H1 (cell line): ENCODE results near the gene SERPINE2. TPM values are rescaled to one million over a fixed set of nuclear protein-coding genes. Genes with fewer than 3 reads are reported as not detected.

Source experiments
- CTCF ChIA-PET: fragments of 300-600 bp; sonication (Branson Sonifier 250); formaldehyde crosslinking; loops from one replicate; lab custom pipeline; 2021; ENCODE audit not compliant: partially characterized antibody; lab: Charles Lee
- POLR2A ChIA-PET: fragments of 300-600 bp; sonication (Branson Sonifier 250); formaldehyde crosslinking; loops from one replicate; lab custom pipeline; 2021; ENCODE audit warnings: inconsistent platforms; ENCODE audit not compliant: partially characterized antibody; lab: Charles Lee
- DNase-seq, 2 experiments: peaks; one replicate each; pipeline versions ENCODE4 v3.0.0 to v3.0.0-alpha.2; 2010 to 2022; ENCODE audit warnings: low spot score in 2 of 2, low read depth in 1 of 2, mixed read lengths in 1 of 2
- FAIRE-seq: peaks from 2 replicates; lab custom pipeline; 2011; peaks lifted over from hg19 to GRCh38; lab: Jason Lieb, UNC
- H2AFZ ChIP-seq: 2 replicates; pipeline ENCODE4 v1.8.1; 2012; ENCODE audit warnings: low read length, inconsistent platforms
- H2AK5ac ChIP-seq: 2 replicates; pipeline ENCODE4 v1.6.1; 2013; ENCODE audit warnings: low read depth, low read length
- H2BK120ac ChIP-seq: replicated peaks from 2 replicates; pipeline ENCODE3; 2013; ENCODE audit warnings: low read depth, low read length, inconsistent platforms
- H2BK12ac ChIP-seq: 2 replicates; pipeline ENCODE4 v1.6.1; 2013; ENCODE audit warnings: low read depth, low read length
- H2BK15ac ChIP-seq: 2 replicates; pipeline ENCODE4 v1.6.1; 2013; ENCODE audit warnings: low read length
- H2BK20ac ChIP-seq: 2 replicates; pipeline ENCODE4 v1.6.1; 2013; ENCODE audit warnings: low read length
- H2BK5ac ChIP-seq: 2 replicates; pipeline ENCODE4 v1.6.1; 2013; ENCODE audit warnings: low read depth, low read length
- H3K14ac ChIP-seq: 2 replicates; pipeline ENCODE4 v1.6.1; 2013; ENCODE audit warnings: inconsistent platforms; ENCODE audit not compliant: insufficient read length
- H3K18ac ChIP-seq: 2 replicates; pipeline ENCODE4 v1.6.1; 2013; ENCODE audit warnings: low read length; ENCODE audit errors: extremely low read depth
- H3K23ac ChIP-seq: 2 replicates; pipeline ENCODE4 v1.6.1; 2013; ENCODE audit warnings: inconsistent platforms; ENCODE audit not compliant: insufficient read length
- H3K23me2 ChIP-seq: 2 replicates; pipeline ENCODE4 v1.6.1; 2013; ENCODE audit warnings: low read depth, low read length
- H3K27ac ChIP-seq: 2 replicates; pipeline ENCODE4 v1.6.1; 2011; ENCODE audit warnings: low read depth, low read length, inconsistent platforms
- H3K27me3 ChIP-seq, 4 experiments: replicated peaks in 1 of 4; 1 replicate in 1 of 4; 2 replicates in 3 of 4; pipeline versions ENCODE4 v1.6.1 to v1.8.1; 2011 to 2013; ENCODE audit warnings: low read length in 3 of 4, mild to moderate bottlenecking in 3 of 4, inconsistent platforms in 2 of 4, mixed read lengths in 2 of 4, moderate library complexity in 1 of 4; ENCODE audit not compliant: control insufficient read depth in 3 of 4, insufficient read depth in 3 of 4; ENCODE audit errors: extremely low read depth in 1 of 4
- H3K36me3 ChIP-seq, 4 experiments: 2 replicates each; pipeline versions ENCODE4 v1.6.1 to v1.8.1; 2011 to 2013; ENCODE audit warnings: mild to moderate bottlenecking in 4 of 4, low read length in 3 of 4, moderate library complexity in 2 of 4, control low read depth in 1 of 4, inconsistent platforms in 1 of 4; ENCODE audit not compliant: insufficient read depth in 4 of 4, control insufficient read depth in 2 of 4
- H3K4ac ChIP-seq: replicated peaks from 2 replicates; pipeline ENCODE3; 2013; ENCODE audit warnings: low read length, low read depth, mixed read lengths, inconsistent platforms; ENCODE audit not compliant: insufficient read length
- H3K4me1 ChIP-seq, 4 experiments: replicated peaks in 1 of 4; 1 replicate in 1 of 4; 2 replicates in 3 of 4; pipeline versions ENCODE4 v1.6.1 to v1.8.1; 2011 to 2013; ENCODE audit warnings: low read length in 3 of 4, inconsistent platforms in 2 of 4, mixed read lengths in 1 of 4; ENCODE audit not compliant: insufficient read depth in 4 of 4, control insufficient read depth in 3 of 4
- H3K4me2 ChIP-seq, 2 experiments: 2 replicates each; pipeline versions ENCODE4 v1.6.1 to v1.8.1; 2011 to 2013; ENCODE audit warnings: low read depth in 2 of 2, low read length in 2 of 2, control low read depth in 1 of 2, inconsistent platforms in 1 of 2, mild to moderate bottlenecking in 1 of 2; ENCODE audit not compliant: insufficient read depth in 1 of 2
- H3K4me3 ChIP-seq, 4 experiments: fragments of 200-600, 300-600 bp in 1 of 4; sonication (generic), shearing (Covaris generic), sonication (Bioruptor Twin) in 1 of 4; 2 replicates each; pipeline versions ENCODE4 v1.5.1 to v1.8.1; 2011 to 2016; ENCODE audit warnings: low read length in 4 of 4, low read depth in 3 of 4, control low read depth in 2 of 4, inconsistent platforms in 2 of 4, mild to moderate bottlenecking in 2 of 4, mixed read lengths in 1 of 4, moderate library complexity in 1 of 4; ENCODE audit not compliant: insufficient read depth in 2 of 4; ENCODE audit errors: extremely low read depth in 1 of 4
- H3K56ac ChIP-seq: replicated peaks from 2 replicates; pipeline ENCODE3; 2013; ENCODE audit warnings: low read depth, mild to moderate bottlenecking, mixed read lengths, low read length, inconsistent platforms; ENCODE audit not compliant: insufficient read length
- H3K79me1 ChIP-seq: 2 replicates; pipeline ENCODE4 v1.6.1; 2013; ENCODE audit warnings: low read depth, low read length, control low read depth
- H3K79me2 ChIP-seq, 2 experiments: 2 replicates each; pipeline versions ENCODE4 v1.6.1 to v1.8.1; 2012 to 2013; ENCODE audit warnings: low read length in 2 of 2, mild to moderate bottlenecking in 2 of 2, inconsistent platforms in 1 of 2; ENCODE audit not compliant: insufficient read depth in 2 of 2, control insufficient read depth in 1 of 2
- H3K9ac ChIP-seq, 4 experiments: replicated peaks in 1 of 4; 1 replicate in 1 of 4; 2 replicates in 3 of 4; pipeline versions ENCODE4 v1.6.1 to v1.8.1; 2011 to 2013; ENCODE audit warnings: low read depth in 3 of 4, low read length in 3 of 4, control low read depth in 2 of 4, mild to moderate bottlenecking in 2 of 4, moderate library complexity in 2 of 4, inconsistent platforms in 1 of 4; ENCODE audit errors: extremely low read depth in 1 of 4
- H3K9me3 ChIP-seq, 2 experiments: 2 replicates each; pipeline versions ENCODE4 v1.6.1 to v1.8.1; 2012 to 2013; ENCODE audit warnings: mild to moderate bottlenecking in 2 of 2, moderate library complexity in 2 of 2, control low read depth in 1 of 2, inconsistent platforms in 1 of 2, low read depth in 1 of 2, low read length in 1 of 2, mixed read lengths in 1 of 2; ENCODE audit not compliant: insufficient read depth in 2 of 2
- H4K20me1 ChIP-seq, 2 experiments: replicated peaks in 1 of 2; 2 replicates each; pipeline versions ENCODE3 to v1.8.1; 2011 to 2013; ENCODE audit warnings: inconsistent platforms in 2 of 2, low read length in 2 of 2, mild to moderate bottlenecking in 1 of 2; ENCODE audit not compliant: insufficient read depth in 2 of 2, control insufficient read depth in 1 of 2
- H4K5ac ChIP-seq: 2 replicates; pipeline ENCODE4 v1.6.1; 2013; ENCODE audit warnings: low read length, low read depth, mixed read lengths, inconsistent platforms; ENCODE audit not compliant: insufficient read length
- H4K8ac ChIP-seq: 2 replicates; pipeline ENCODE4 v1.8.0; 2013; ENCODE audit warnings: mild to moderate bottlenecking, moderate library complexity, low read length, inconsistent platforms; ENCODE audit not compliant: insufficient read depth; ENCODE audit errors: extremely low read depth
- H4K91ac ChIP-seq: replicated peaks from 2 replicates; pipeline ENCODE3; 2013; ENCODE audit warnings: low read length, mixed read lengths, inconsistent platforms; ENCODE audit not compliant: insufficient read length
- BRCA1 ChIP-seq: IDR thresholded peaks from 2 replicates; pipeline ENCODE4 v1.6.1; 2012; ENCODE audit warnings: low read depth, low read length, improper control_type of control experiment
- CREB1 ChIP-seq: IDR thresholded peaks from 2 replicates; pipeline ENCODE4 v1.6.1; 2012; ENCODE audit warnings: inconsistent platforms
- FOSL1 ChIP-seq: IDR thresholded peaks from 2 replicates; pipeline ENCODE4 v1.6.1; 2011; ENCODE audit warnings: mild to moderate bottlenecking, low read depth, low read length, moderate library complexity; ENCODE audit not compliant: insufficient read depth
- RFX5 ChIP-seq: IDR thresholded peaks from 2 replicates; pipeline ENCODE4 v1.6.1; 2011; ENCODE audit warnings: low read depth, low read length, improper control_type of control experiment, borderline replicate concordance
- RNF2 ChIP-seq: fragments of 200-900, 300-1000 bp; sonication (generic); IDR thresholded peaks from 2 replicates; pipeline ENCODE4 v1.7.1; 2016; ENCODE audit warnings: borderline replicate concordance, low read depth, mild to moderate bottlenecking, antibody characterized with exemption, low read length; ENCODE audit not compliant: poor library complexity, severe bottlenecking; ENCODE audit errors: missing control alignments
- SIRT6 ChIP-seq: IDR thresholded peaks from one replicate; pipeline ENCODE4 v1.7.1; 2012; ENCODE audit warnings: low read length, inconsistent platforms
- SP1 ChIP-seq: IDR thresholded peaks from 2 replicates; pipeline ENCODE4 v1.6.1; 2011; ENCODE audit warnings: low read depth, low read length
- SRF ChIP-seq: IDR thresholded peaks from 2 replicates; pipeline ENCODE4 v1.6.1; 2011; ENCODE audit warnings: mild to moderate bottlenecking, low read depth, low read length, moderate library complexity
- TEAD4 ChIP-seq: IDR thresholded peaks from 2 replicates; pipeline ENCODE4 v1.6.1; 2012; ENCODE audit warnings: low read depth, low read length, inconsistent platforms, mixed read lengths
- USF2 ChIP-seq: IDR thresholded peaks from 2 replicates; pipeline ENCODE4 v1.6.1; 2011; ENCODE audit warnings: low read length, improper control_type of control experiment
- ZNF274 ChIP-seq: IDR thresholded peaks from 2 replicates; pipeline ENCODE4 v1.7.0; 2012; ENCODE audit warnings: low read length, borderline replicate concordance; ENCODE audit errors: extremely low read depth
- WGBS, 2 experiments: shearing (Covaris generic) in 1 of 2; methylation state at CpG; one replicate each; pipeline versions ENCODE4 v1.1.6 to v1.1.7; 2013 to 2015; ENCODE audit warnings: low lambda C conversion rate in 2 of 2, mixed read lengths in 2 of 2, inconsistent platforms in 1 of 2, low coverage in 1 of 2, missing lambda C conversion rate in 1 of 2; ENCODE audit not compliant: insufficient replicate concordance in 2 of 2, insufficient coverage in 1 of 2, insufficient read length in 1 of 2; ENCODE audit errors: extremely low coverage in 1 of 2, missing lambda C conversion rate in 1 of 2; 5-methylcytosine and 5-hydroxymethylcytosine counted together
- polyA plus RNA-seq, 7 experiments: library from polyadenylated mRNA; depleted of rRNA in 3 of 7; stranded (reverse) in 5 of 7; unstranded in 2 of 7; fragments of >200 nt in 5 of 7; fragments of 200-250 nt in 2 of 7; gene quantifications; 1 replicate in 5 of 7; 2 replicates in 1 of 7; 4 replicates in 1 of 7; pipeline versions ENCODE4 v1.2.1 to v1.2.3, GENCODE V29; 2011 to 2013; ENCODE audit warnings: missing spikeins in 2 of 7, mixed read lengths in 2 of 7
- total RNA-seq: library from RNA; stranded (reverse); fragmentation: NEBNext Ultra II Directional; extraction: Animal tissue kit (Norgen Biotek cat#: 25700); gene quantifications from 2 replicates; pipeline ENCODE4 v1.2.1, GENCODE V29; 2021
- TF ChIP-seq, protein P1 (sequence below): IDR thresholded peaks from 2 replicates; pipeline ENCODE4 v1.6.1; 2012; ENCODE audit warnings: low read length, inconsistent platforms

Gene SERPINE2
- total and polyA plus RNA-seq, 2 of the 8 experiments (the other 6 are each of a cell fraction or from before 2014, with no cell fraction given), result 26.2 to 76.0 TPM

GRCh38 chr2:224078656-224079055, 39.6 kb upstream of the SERPINE2 start:
- ChIA-PET CTCF (interaction anchor here (0.9 to 3.5 kb wide), 3 partner anchors 15 to 85 kb away, joined by 4 to 13 read pairs (median 12); no protein-coding TSS in a partner anchor), POLR2A (no interaction called here)
- no peak overlapping the region for H3K4ac ChIP-seq
- no peak overlapping the region for H3K14ac ChIP-seq
- H3K56ac ChIP-seq, result no peak overlapping the region
- DNase-seq (no peak), FAIRE-seq (no peak)
- no peak overlapping the region for H4K8ac ChIP-seq
- no peak overlapping the region for H4K91ac ChIP-seq
- no peak overlapping the region for H3K23ac ChIP-seq
- no peak overlapping the region for H2BK12ac ChIP-seq
- 80% methylated on average over 8 of the region's 8 CpGs; no CpG with 5 or more reads in 1 of the 2 experiments for WGBS, 2 experiments
- no peak overlapping the region for H3K18ac ChIP-seq
- no peak overlapping the region for H2AFZ ChIP-seq
- H2AK5ac ChIP-seq, result no peak overlapping the region
- no peaks in the 10 kb centered on the region for H4K20me1 ChIP-seq
- no peak overlapping the region for H3K9ac ChIP-seq
- H2BK20ac ChIP-seq, result no peak overlapping the region
- H3K27me3 ChIP-seq, result no peaks in the 10 kb centered on the region
- H3K4me1 ChIP-seq, result no peaks in the 10 kb centered on the region
- no peak overlapping the region for H2BK5ac ChIP-seq
- H2BK120ac ChIP-seq, result no peak overlapping the region
- no peaks in the 10 kb centered on the region for H3K36me3 ChIP-seq
- no peaks in the 10 kb centered on the region; the same call in 1 of the 2 replicates for H3K79me1 ChIP-seq
- H4K5ac ChIP-seq, result no peak overlapping the region
- H3K79me2 ChIP-seq, result no peaks in the 10 kb centered on the region
- no peak overlapping the region for H3K27ac ChIP-seq
- H3K4me3 ChIP-seq, result no peak overlapping the region
- H2BK15ac ChIP-seq, result no peak overlapping the region
- H3K4me2 ChIP-seq, result no peak overlapping the region
- H3K23me2 ChIP-seq, result peaks cover 2% of the 10 kb centered on the region; the same call in 1 of the 2 replicates
- H3K9me3 ChIP-seq, result no peaks in the 10 kb centered on the region
- no peak for TF ChIP-seq TEAD4
- no peak for TF ChIP-seq CREB1
- no peak for TF ChIP-seq SP1
- TF ChIP-seq BRCA1, result no peak
- no peak for TF ChIP-seq USF2
- no peak for TF ChIP-seq RNF2
- TF ChIP-seq, protein P1, sequence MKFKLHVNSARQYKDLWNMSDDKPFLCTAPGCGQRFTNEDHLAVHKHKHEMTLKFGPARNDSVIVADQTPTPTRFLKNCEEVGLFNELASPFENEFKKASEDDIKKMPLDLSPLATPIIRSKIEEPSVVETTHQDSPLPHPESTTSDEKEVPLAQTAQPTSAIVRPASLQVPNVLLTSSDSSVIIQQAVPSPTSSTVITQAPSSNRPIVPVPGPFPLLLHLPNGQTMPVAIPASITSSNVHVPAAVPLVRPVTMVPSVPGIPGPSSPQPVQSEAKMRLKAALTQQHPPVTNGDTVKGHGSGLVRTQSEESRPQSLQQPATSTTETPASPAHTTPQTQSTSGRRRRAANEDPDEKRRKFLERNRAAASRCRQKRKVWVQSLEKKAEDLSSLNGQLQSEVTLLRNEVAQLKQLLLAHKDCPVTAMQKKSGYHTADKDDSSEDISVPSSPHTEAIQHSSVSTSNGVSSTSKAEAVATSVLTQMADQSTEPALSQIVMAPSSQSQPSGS, result no peak
- TF ChIP-seq SRF, result no peak
- TF ChIP-seq SIRT6, result no peak
- no peak for TF ChIP-seq ZNF274
- no peak for TF ChIP-seq RFX5
- no peak for TF ChIP-seq FOSL1
